ENCODE results near the gene PLCXD3. TPM values are rescaled to one million over a fixed set of nuclear protein-coding genes. Genes with fewer than 3 reads are reported as not detected.

Gene PLCXD3
- total and polyA plus RNA-seq, 2 of the 4 experiments (the other 2 are of a cell fraction), result under 0.01 to 0.02 TPM

DNA sequence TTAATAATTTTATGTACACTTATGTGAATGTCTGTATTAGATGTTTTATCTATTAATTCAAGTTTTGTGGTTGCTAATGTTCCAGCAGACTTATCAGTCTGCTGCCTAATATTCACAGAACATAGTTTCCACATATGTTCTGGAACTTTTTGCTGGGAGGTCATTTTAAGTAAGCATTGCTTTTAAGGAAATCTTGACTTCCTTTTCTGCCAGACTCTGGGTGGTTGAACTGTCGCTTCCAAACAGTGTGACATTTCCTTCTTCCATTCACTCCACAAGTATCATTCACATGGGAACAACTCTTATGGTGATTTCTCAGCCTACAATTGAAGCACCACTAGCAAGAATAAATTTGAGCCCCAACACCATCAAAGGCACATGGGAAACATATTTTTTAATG lies 82.9 kb downstream of the PLCXD3 start:
- Histone ChIP-seq H3K4me3 (ENCODE audit: insufficient read depth, low read depth, low read length) (no peak overlapping the region), H3K9me1 (ENCODE audit: insufficient read depth, low read length) (no peaks in the 10 kb centered on the region), H4K20me1 (ENCODE audit: insufficient read depth, low read length) (no peaks in the 10 kb centered on the region), H3K4me1 (ENCODE audit: control insufficient read depth, insufficient read depth, low read length) (no peaks in the 10 kb centered on the region), H4K91ac (ENCODE audit: insufficient read depth, low read depth, low read length) (no peak overlapping the region), H3K9ac (ENCODE audit: low read depth, low read length) (no peak overlapping the region), H2BK20ac (ENCODE audit: low read depth, low read length) (no peak overlapping the region), H3K18ac (ENCODE audit: low read depth, low read length) (no peak overlapping the region), H2BK15ac (ENCODE audit: low read depth, low read length) (no peak overlapping the region), H3K27ac (ENCODE audit: insufficient read depth, low read length) (no peak overlapping the region), H3K23ac (ENCODE audit: low read depth, low read length) (no peak overlapping the region), H3K27me3 (ENCODE audit: control insufficient read depth, insufficient read depth, low read length) (no peaks in the 10 kb centered on the region), H3K14ac (replicated peaks; ENCODE audit: low read depth, low read length) (no peak overlapping the region), H3K36me3 (ENCODE audit: control insufficient read depth, insufficient read depth, low read length) (no peaks in the 10 kb centered on the region), H3K4ac (ENCODE audit: low read depth, low read length) (no peak overlapping the region), H4K8ac (ENCODE audit: low read depth in 2 of 2, low read length in 2 of 2) (no peak overlapping the region), H3K56ac (ENCODE audit: extremely low read depth, insufficient read depth, low read length) (no peak overlapping the region), H2BK120ac (ENCODE audit: low read depth, low read length) (no peak overlapping the region), H3K9me3 (ENCODE audit: control insufficient read depth, insufficient read depth, low read length) (no peaks in the 10 kb centered on the region), H3K4me2 (ENCODE audit: low read depth, low read length) (no peak overlapping the region), H2BK5ac (ENCODE audit: low read depth, low read length, poor library complexity, severe bottlenecking) (no peak overlapping the region), H3K79me1 (ENCODE audit: low read depth in 1 of 2, low read length in 2 of 2) (no peaks in the 10 kb centered on the region), H2AK9ac (replicated peaks; ENCODE audit: low read depth, low read length, poor library complexity) (no peak overlapping the region), H2AFZ (replicated peaks; ENCODE audit: low read length, poor library complexity) (no peak overlapping the region), H2AK5ac (ENCODE audit: low read depth, low read length) (no peak overlapping the region), H4K5ac (ENCODE audit: low read depth, low read length) (no peak overlapping the region)
- DNase-seq (no peak), ATAC-seq (ENCODE audit: low read depth) (no peak)
- no TSS peak for BruUV-seq (replicated peaks)
- ChIA-PET CTCF (no interaction called here), POLR2A (ENCODE audit: unreplicated experiment) (no interaction called here)
- in situ Hi-C loops (cut with MboI; ENCODE audit: low sequenced_read_pairs) (no loop called here), intact Hi-C loops (cut with micrococcal nuclease) (loop anchor here (10.0 kb wide), 1 partner anchor 523 kb away; the partner anchor contains the start of gene C7), dilution Hi-C loops (cut with HindIII; ENCODE audit: low sequenced_read_pairs, unreplicated experiment) (no loop called here)
- TF ChIP-seq, protein P1, sequence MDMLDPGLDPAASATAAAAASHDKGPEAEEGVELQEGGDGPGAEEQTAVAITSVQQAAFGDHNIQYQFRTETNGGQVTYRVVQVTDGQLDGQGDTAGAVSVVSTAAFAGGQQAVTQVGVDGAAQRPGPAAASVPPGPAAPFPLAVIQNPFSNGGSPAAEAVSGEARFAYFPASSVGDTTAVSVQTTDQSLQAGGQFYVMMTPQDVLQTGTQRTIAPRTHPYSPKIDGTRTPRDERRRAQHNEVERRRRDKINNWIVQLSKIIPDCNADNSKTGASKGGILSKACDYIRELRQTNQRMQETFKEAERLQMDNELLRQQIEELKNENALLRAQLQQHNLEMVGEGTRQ (IDR thresholded peaks at IDR 0.05; ENCODE audit: low read depth, low read length), result no peak
- TF ChIP-seq, protein P2, sequence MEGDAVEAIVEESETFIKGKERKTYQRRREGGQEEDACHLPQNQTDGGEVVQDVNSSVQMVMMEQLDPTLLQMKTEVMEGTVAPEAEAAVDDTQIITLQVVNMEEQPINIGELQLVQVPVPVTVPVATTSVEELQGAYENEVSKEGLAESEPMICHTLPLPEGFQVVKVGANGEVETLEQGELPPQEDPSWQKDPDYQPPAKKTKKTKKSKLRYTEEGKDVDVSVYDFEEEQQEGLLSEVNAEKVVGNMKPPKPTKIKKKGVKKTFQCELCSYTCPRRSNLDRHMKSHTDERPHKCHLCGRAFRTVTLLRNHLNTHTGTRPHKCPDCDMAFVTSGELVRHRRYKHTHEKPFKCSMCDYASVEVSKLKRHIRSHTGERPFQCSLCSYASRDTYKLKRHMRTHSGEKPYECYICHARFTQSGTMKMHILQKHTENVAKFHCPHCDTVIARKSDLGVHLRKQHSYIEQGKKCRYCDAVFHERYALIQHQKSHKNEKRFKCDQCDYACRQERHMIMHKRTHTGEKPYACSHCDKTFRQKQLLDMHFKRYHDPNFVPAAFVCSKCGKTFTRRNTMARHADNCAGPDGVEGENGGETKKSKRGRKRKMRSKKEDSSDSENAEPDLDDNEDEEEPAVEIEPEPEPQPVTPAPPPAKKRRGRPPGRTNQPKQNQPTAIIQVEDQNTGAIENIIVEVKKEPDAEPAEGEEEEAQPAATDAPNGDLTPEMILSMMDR (conservative IDR thresholded peaks at IDR 0.05; ENCODE audit: low read depth, low read length), result no peak
- no peak for TF ChIP-seq RFX5 (IDR thresholded peaks at IDR 0.05; ENCODE audit: low read depth, low read length)
- no peak for TF ChIP-seq RAD21 (IDR thresholded peaks at IDR 0.05; ENCODE audit: low read length)
- TF ChIP-seq POLR2A (IDR thresholded peaks at IDR 0.05; ENCODE audit: low read depth, low read length), result no peak
- no peak for TF ChIP-seq MAFK (IDR thresholded peaks at IDR 0.05; ENCODE audit: low read depth, low read length)
- TF ChIP-seq MXI1 (IDR thresholded peaks at IDR 0.05; ENCODE audit: borderline replicate concordance, low read depth, low read length), result no peak
- no CpG with 5 or more reads among the region's 1 CpG for WGBS, 2 experiments (ENCODE audit: extremely low coverage in 2 of 2, insufficient read length in 1 of 2)

Data from IMR-90 (cell line).